NCI-H345 treated with DMSO at 0.1 percent for 48 hours (cell line): ENCODE data around the gene KCTD20.

Source experiments
- DNase-seq: peaks from one replicate; lab custom pipeline; 2025; ENCODE audit not compliant: unreplicated experiment; lab: John Stamatoyannopoulos, UW

The KCTD20 gene

DNA sequence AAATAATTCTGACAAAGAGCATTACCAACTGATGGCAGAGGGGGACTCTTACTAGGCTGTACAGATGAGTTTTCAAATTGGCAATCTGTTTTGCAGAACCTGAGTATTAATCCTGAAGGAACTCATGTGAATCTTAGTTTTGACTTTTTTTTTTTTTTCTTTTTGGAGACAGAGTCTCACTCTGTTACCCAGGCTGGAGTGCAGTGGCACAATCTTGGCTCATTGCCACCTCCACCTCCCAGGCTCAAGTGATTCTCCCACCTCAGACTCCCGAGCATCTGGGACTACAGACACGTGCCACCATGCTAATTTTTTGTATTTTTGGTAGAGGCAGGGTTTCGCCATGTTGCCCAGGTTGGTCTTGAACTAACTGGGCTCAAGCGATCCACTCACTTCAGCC, 49.3 kb downstream of the KCTD20 start:
- DNase-seq: no peak

DNA sequence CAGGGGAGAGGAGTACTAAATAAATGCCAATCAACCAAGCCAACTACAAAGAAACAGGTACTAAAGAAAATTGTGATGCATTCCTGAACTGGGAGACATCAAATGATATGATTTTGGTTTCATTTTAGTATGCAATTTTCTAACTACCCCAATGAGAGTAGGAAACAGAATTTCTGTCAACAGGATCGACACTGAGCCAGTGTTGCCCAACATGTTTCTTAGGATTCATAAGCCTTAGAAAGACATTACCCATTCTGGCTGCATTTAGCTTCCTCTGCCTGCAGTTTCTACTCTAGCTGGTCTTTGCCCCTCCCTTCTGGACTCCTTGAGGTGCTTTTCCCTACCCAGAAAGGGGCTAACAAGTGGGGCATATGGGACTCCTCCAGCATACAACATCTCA, 49.8 kb downstream of the KCTD20 start:
- DNase-seq: no peak

DNA sequence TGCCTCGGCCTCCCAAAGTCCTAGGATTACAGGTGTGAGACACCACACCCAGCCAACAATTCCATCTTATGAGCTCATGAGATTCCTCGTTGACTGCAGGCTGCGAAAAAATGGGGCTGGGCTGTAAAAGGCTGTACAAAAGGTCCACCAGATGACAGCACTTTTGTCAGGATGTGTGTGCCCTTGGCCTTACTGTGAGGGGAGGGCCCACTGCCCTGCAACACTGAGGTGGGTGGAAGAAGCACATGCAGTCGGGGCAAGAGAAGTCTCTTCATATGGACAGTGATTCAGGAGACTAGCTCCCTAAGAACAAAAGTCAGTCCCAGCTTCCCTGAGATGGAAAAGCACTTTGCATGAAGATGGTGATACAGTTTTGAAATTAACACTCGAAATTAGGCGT, 50.5 kb downstream of the KCTD20 start:
- DNase-seq: no peak

DNA sequence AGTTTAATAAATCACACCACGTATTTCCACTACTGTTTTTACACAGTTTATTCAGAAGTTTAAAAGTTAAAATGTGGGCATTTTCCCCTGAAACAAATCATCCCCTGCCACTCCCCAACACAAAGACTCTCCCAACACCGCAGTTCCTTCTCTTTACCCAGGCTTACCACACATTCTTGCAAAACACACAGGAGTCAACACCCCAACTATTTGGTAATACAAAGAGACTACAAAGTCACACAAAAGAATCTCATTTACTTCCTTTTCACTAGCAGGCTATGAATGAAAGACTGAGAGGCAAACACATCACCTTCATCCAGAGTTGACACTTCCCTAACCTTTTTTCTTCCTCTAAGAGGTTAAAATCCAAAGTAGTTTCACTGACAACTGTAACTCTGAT, 51.1 kb downstream of the KCTD20 start:
- no peak for DNase-seq

DNA sequence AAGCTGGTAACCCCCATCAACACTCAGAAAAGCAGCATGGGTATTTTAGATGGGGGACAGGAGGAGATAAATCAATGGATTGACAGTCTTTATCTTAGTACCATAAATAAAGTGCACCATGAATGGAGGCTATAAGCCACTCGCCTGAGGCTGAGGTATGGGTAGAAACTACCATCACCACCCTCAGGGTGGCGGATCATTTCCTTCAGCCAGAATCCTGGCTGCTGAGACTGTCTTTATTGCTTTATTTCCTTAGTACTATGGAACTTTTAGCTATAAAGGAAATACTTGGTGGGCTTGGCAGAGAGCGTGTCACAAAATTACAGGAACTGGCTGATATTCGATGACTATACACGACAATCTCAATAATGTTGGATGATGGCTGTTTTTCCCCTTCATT, 52.3 kb downstream of the KCTD20 start:
- DNase-seq: no peak

DNA sequence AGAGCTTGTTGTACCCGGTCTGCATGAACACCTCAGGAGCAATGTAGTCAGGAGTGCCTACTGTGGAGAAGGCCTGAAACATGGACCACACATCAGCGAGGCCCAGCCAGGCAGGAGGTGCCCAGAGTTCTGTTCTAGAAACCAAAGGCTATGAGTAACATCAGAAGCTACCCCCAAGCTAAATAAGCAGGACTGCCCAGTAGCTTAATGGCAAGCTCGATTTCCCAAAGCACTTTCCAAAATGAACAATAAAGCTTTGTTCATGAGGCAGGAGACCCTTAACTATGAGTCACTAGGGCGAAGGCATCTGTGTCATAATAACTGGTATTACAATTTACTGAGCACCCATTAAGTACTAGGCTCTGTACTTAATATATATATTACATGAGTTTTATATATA, 57.1 kb downstream of the KCTD20 start:
- DNase-seq: no peak

DNA sequence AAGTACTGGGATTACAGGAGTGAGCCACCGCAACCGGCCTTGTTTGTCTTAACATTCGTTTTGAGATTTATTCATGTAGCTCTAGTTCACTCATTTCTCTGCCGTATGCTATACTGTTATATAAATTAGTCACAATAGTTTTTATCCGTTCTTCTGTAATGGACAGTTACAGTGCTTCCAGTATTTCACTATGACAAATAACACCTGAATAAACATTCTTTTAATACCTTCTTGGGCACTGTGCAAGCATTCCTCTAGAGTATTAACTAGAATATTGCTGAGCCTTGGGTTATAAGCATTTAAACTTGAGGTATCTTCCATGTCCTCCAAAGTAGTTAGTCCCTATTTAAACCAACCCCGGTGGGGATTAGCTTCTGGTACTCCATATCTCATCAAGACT, 58.9 kb downstream of the KCTD20 start:
- DNase-seq: no peak

DNA sequence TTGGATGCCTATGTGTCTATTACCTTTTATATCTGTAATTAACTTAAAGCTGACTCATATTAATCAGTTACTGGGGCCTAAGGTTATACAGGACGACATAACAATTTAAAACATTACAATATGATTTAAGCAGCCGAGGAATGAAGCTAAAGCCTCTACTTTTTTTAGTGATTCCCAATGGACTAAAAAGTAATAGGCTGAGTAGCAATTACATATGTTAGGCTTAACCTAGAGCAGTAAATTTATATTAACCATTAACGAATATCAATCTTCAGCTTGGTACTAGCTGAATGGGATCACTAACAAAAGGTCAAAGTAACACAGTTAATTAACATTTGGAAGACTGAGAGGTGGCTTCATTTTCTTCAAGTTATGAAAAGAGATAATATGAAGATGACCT, 61.4 kb downstream of the KCTD20 start:
- DNase-seq: no peak

DNA sequence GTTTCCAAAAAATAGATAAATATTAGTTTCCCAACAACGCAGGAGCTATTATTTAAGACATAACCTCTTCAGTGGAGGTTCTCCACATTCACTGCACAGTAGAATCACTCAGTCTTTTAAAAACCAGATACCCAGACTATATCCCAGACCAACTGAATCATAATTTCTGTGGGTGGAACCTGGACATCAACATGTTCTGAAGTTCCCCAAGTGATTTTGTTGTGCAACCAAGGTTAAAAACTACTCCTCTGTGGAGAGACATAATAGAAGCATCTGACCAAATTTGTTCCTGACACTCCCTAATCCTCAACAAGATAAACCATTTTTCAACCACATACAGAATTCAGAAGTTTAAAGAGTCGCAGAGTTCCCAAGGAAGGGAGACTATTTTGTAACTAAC, 62.2 kb downstream of the KCTD20 start:
- DNase-seq: no peak

DNA sequence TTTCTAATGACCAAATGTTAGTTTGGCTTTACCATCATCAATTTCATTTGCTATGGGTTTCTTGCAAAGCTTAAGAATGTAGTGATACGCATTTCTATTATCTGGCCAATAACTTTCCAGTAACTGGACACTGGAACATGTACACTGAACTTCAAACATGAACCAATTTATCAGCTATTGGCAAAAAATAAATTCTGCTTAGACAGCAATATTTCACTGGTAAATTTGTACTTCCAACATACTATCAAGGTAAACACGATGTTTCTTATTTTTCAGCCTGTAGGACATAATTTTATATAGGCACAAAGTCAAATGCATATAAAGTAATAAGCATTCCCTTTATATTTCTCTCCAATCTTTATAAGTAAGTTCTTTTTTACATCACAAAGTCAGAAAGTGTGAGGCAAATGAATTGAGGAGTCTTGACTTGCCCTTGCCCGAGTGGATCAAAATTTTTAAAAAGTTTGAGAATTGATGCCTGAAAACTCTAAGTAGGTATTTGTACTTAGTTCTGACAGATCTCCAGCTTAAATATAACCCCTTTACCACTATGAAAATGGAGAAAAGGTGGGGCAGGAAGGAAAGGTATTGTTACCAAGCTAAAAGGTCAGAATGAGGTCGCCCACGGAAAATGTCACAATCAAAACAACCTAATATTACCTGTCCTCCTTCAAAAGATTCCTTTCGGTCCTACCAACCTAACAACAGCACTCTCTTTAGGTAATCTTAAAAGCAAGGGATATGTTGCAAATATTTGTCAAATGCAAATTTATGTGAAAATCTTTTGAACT, 63.1 kb downstream of the KCTD20 start:
- DNase-seq: no peak

DNA sequence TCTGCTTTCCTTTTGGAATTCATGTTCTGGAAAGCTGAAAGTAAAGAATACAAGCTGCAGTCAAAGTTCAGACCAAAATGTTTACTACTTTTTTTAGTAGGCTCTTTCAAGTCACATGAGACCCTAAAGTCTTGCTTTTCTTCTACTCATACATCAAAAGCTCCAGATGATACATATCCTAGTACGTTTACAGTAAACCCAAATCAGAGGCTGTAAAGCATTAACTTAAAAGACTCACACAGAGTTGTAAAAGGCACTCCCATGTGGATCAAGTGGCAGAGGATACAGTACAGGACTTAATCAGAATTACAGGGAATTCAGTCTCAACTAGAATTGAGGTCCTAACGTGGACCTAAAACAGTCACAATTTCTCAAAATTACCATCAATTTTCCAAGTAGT, 63.8 kb downstream of the KCTD20 start:
- no peak for DNase-seq

DNA sequence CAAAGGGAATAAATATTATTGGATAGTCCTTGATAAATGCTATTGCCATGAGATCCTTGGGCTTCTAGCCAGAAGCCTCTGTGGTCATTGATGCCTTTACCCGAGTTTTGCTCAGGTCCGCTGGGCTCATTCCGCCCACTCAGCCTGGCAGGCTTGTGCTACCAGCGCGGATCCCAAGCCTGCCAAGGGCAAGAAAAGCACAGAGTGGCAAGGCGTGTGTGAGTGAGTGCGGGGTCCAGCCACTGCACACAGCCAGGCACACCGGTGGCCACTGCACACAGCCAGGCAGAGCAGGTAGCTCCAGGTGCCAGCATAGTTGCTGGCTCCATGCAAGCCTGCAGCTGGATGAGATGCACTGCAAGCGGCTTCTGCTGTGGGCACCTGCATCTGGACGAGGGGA, 65.7 kb downstream of the KCTD20 start:
- DNase-seq: no peak

DNA sequence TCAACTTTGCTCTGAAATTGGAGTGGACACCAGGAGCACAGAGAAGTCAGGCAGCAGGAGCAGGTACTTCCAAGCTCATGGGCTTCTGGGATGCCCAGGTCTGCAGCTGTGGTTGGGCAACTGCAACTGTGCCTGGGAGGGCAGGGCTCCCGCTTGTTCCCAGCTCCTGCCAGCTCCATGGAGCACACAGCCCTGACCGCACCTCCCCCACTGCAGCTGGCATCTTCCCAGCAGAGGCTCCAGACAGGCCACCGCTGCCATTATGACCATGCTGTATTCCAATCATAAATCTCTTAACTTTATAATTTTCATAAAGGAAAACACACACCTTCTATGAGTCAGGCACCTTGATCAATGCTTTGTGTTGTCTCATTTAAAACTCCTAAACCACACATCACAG, 67.6 kb downstream of the KCTD20 start:
- DNase-seq: no peak

DNA sequence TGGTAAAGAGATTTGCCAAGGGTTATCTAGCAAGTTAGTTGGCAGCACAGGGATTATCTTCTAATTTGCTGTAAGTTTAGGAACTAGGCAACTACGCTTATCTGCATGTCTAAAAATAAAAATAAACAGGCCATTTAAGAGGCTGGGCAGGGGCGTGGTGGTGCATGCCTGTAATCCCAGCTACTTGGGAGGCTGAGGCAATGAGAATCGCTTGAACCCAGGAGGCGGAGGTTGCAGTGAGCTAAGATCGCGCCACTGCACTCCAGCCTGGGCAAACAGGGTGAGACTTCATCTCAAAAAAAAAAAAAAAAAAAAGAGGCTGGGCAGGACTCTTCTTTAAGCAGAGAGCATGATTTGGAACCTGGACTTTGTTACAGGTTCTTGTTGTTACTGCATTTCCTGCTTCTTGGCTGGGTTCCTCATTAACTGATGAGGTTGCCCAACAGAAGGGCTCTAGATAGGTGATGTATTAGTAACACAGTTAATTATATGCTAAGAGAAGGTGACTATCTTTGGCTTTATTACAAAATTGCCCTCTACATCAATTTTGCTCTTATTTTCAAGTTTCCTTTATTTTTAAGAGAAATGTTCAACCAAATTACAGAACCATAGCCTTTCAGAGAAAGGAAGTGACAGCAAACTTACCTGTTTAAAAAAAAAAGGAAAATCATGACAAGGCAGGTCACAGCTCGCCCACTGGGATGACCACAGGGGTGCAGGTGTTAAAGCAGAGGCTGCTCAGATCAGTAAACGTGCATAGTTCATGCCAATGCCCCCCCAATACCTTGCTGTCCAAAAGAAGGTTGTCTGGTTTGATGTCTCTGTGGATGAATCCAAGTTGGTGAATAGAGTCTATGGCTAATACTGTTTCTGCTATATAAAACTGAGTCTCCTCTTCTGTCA, 72.0 kb downstream of the KCTD20 start:
- no peak for DNase-seq

DNA sequence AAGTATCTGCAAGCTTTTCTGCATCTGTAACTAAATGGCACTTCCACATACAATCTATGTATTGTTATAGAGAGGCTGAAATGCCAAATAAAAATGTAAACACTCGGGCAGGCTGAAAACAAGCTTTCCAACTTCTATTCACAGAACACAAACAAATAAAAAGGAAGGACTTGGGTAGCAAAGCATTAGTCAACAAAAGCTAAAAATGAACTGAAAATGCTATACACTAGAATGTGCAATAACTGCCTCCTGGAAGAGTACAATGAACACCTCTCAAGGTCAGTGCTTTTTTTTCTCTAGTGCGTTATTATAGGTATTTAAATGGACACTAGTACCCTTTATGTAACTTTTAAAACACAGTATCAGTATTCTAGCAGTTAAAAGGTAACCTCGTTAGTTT, 73.0 kb downstream of the KCTD20 start:
- peak; percentile 39 for DNase-seq

DNA sequence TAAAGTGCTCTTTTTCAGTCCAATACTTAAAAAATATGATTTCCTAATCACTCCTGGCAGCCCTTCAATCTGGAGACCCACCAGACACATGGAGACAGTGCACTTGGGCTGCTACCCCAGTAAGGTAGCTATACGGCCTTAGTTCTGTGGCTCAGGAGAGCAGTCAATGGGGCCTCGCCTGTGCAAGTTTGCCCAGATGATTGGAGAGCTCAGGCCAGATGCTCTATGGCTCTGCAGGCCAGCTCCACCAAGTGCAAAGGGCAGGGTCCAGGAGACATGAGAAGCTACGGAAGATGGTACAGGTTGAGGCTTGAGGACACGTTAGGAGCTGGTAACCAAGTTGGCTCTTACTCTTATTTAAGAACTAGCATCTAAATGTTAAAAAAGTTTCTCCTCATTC, 73.8 kb downstream of the KCTD20 start:
- no peak for DNase-seq

DNA sequence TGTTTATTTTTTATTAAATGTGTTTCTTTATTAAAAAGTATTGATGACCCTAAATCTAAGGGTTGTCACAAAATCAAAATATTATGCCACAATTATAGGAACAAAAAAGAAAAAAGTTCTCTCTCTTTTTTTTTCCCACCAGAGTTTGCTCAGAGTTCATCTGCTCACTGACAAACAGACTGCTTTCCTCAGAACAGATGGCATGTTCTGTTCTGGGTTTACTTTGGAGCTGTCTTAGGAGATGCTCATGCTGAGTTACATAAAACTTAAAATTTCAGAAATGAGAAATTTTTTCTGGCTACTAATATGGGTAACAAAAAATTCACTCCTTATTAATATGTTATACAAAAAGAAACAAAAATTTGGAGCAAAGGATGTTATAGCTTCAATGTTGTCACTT, 74.2 kb downstream of the KCTD20 start:
- no peak for DNase-seq

DNA sequence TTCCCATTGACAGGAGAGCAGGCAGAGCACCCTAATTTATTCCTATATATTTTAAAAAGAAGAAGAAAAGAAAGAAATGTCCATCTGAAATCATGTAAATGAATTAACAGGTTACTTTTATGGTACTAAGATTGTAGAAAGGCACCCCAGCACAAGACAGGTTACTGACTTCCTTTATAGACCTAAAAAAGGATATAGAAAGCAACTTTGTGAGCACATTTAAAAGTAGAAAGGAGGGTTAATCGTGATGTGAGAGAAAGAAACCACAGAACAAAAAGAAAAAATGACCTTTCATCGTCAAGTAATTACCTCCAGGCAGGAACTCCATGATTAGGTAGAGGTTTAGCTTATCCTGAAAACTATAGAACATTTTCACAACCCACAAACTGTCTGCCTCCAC, 74.6 kb downstream of the KCTD20 start:
- no peak for DNase-seq

DNA sequence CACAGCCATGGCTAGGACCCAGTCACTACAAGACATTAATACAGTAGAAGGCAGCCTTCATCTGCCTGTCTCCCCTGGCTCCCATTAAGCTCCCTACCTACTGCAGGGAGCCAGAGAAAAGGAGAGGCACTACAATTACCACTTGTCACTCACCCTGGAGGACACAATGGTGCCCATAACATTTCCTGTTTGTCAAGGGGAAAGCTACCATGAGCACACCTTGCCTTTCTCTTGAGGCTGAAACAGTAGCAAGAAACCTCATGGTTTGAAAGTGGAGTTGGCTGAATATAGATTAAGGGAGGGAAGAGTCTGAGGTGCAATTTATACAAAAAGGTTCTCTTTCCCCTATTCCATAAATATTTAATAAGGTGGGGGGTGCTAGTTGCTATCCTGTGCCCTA, 76.6 kb downstream of the KCTD20 start:
- DNase-seq: peak; percentile 26

DNA sequence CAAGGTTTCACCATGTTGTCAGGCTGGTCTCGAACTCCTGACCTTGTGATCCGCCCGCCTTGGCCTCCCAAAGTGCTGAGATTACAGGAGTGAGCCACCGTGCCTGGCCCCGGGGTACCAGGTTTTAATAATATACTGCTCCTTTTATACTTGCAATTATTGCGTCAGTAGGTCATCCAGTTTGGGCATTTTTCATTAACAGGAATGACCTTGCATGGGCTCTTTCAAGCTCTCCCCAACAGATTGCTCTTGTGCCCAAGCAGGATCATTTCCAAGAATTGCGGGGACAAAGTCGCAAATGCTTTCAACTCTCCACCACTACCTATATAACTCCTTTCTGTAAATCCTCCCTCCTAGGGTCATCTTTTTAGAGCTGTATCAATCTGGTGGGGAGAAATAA, 80.7 kb downstream of the KCTD20 start:
- no peak for DNase-seq

DNA sequence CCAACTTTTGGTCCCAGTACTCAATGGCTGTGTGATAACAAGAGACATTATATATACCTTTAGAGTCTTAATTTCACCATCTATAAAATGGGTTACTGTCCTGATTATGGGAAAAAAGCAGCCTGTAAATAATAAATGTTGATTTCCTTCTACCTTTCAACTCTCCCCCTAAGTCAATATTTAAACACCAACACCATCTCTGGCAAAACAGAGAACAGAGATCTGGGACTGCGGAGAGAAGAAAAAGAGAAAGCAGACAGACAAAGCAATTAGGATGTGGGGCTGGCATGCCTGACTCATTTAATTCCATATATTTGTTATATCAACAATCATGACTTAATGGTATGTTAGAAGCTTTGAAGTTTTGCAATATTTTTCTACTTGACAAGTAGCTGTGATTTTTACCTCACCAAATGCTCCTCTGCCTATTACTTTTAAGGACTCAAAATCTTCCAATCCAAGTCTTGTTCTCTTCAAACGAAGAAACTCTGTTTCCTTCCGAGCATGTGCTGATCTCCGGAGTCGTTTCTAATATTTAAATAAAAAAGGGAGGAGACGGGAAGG, 81.2 kb downstream of the KCTD20 start:
- no peak for DNase-seq

DNA sequence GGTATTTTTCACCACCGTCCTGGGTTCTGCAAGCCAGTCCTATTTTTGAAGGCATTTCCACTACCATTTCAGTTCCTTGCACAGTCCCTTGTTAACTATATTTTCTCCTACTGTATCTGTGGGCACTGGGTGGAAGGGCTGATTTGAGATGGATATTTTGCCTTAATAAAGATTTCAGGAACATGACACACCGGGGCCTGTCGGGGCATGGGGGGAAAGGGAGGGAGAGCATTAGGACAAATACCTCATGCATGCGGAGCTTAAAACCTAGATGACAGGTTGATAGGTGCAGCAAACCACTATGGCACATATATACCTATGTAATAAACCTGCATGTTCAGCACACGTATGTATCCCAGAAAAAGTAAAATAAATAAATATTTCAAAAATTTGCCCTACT, 82.1 kb downstream of the KCTD20 start:
- no peak for DNase-seq
